Epithelial cell of proximal tubule (primary cell): Measurements from ENCODE around the gene MCC. TPM values are rescaled to one million over a fixed set of nuclear protein-coding genes. Genes with fewer than 3 reads are reported as not detected.

Experiments
- DNase-seq: peaks from one replicate; pipeline ENCODE4 v3.0.0-alpha.2; 2011; ENCODE audit warnings: low read depth
- H3K4me3 ChIP-seq: 2 replicates; pipeline ENCODE4 v1.5.1; 2011; ENCODE audit warnings: low read depth, mild to moderate bottlenecking, low read length
- total RNA-seq: library from RNA; depleted of rRNA; stranded (reverse); fragments of >200 nt; gene quantifications from 2 replicates; pipeline ENCODE4 v1.2.3, GENCODE V29; 2015
- TF ChIP-seq, protein P1 (sequence below): conservative IDR thresholded peaks from 2 replicates; pipeline ENCODE4 v1.5.1; 2012; ENCODE audit warnings: low read depth, mild to moderate bottlenecking, low read length

The MCC gene
- total RNA-seq, 1 donor from 2014 or later: 6.3 TPM

DNA sequence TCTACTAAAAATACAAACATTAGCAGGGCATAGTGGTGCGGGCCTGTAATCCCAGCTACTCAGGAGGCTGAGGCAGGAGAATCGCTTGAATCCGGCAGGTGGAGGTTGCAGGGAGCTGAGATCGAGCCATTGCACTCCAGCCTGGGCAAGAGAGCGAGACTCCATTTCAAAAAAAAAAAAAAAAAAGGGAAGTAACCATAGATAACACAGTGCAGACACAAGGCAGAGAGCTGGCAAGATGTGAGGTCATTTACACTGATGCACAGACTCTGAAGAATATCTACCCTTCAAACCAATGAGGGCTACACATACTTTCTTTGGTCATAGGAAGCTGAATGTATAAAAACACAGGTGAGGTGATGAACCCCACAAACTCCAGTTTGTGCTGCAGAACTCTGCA is 379.8 kb downstream of the MCC start:
- no peak overlapping the region for H3K4me3 ChIP-seq
- TF ChIP-seq, protein P1, sequence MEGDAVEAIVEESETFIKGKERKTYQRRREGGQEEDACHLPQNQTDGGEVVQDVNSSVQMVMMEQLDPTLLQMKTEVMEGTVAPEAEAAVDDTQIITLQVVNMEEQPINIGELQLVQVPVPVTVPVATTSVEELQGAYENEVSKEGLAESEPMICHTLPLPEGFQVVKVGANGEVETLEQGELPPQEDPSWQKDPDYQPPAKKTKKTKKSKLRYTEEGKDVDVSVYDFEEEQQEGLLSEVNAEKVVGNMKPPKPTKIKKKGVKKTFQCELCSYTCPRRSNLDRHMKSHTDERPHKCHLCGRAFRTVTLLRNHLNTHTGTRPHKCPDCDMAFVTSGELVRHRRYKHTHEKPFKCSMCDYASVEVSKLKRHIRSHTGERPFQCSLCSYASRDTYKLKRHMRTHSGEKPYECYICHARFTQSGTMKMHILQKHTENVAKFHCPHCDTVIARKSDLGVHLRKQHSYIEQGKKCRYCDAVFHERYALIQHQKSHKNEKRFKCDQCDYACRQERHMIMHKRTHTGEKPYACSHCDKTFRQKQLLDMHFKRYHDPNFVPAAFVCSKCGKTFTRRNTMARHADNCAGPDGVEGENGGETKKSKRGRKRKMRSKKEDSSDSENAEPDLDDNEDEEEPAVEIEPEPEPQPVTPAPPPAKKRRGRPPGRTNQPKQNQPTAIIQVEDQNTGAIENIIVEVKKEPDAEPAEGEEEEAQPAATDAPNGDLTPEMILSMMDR: no peak
- DNase-seq: no peak

DNA sequence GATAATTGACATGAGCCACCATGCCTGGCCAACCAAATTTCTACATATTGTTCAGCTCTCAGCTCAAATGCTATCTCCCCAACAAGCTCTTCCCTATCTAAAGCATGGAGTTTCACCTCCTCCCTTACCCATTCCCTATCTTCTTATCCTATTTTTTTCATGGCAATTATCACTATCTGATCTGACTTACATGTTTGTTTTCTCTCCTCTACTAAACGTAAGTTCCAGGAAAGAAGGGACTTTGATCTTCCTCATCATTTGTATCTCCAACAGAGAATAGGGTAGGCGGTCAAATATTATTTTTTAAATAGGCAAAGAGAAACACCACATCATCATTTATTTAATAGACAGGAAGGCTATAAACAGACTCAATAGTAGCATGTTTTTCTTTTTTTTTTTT is 381.4 kb downstream of the MCC start:
- DNase-seq: no peak
- H3K4me3 ChIP-seq: no peak overlapping the region
- TF ChIP-seq, protein P1: no peak

DNA sequence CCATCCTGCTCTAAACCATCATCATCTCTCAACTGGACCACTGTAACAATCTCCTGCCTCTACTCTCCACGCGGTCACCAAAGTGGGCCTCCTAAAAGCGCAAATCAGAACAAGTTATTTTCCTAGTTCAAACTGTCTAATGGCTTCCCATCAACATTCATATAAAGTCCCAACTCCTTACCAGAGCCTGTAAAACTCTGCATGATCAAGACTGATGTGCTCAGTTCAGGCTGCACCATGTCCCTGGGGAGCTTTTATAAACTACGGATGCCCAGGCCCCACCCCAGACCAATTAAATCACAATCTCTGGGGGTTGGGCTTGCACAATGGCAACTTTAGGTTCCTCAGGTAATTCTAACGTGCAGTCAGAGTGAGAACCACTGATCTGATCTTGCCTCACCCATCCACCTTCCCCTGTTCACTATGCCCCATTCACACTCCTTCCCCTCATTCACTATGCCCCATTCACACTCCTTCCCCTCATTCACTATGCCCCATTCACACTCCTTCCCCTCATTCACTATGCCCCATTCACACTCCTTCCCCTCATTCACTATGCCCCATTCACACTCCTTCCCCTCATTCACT is 382.5 kb downstream of the MCC start:
- no peak overlapping the region for H3K4me3 ChIP-seq
- no peak for DNase-seq
- TF ChIP-seq, protein P1: no peak

DNA sequence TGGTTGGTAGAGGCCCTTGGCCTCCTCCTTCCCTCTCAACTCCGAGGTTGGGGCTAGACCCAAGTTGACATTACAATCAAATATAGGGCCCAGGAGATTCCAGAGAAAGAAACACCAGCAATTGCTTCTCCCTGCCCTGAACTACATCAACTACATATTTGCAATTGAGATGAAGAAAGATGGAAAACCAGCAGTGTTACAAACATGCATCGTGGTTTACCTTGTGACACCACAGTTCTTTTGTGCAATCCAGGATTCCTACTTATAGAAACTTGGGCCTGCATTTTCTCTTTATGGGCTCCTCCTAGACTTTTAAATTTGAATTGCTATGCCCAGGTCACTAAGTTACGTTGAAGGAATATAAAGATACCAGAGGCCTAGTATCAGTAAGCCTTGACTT is 384.9 kb downstream of the MCC start:
- DNase-seq: no peak
- TF ChIP-seq, protein P1: no peak
- no peak overlapping the region for H3K4me3 ChIP-seq

DNA sequence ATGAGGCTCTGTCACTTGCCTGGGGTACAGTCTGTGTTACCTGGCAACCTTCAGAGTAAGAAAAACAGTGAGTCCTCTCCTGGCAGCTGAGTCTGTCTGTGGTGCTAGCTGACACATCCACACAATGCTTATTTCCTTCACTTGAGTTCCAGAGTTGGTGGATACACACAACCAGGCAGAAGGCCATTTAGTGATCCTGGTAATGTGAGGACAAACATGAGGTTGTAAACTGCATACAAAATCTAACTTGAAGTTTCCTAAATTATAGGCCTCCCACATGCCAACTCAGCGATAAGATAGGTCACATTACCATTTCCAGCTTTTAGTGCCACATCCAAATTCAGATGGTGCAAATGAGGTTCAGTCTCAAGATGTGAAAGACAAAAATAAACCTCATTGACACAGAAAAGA is 386.1 kb downstream of the MCC start:
- no peak overlapping the region for H3K4me3 ChIP-seq
- TF ChIP-seq, protein P1: no peak
- no peak for DNase-seq

DNA sequence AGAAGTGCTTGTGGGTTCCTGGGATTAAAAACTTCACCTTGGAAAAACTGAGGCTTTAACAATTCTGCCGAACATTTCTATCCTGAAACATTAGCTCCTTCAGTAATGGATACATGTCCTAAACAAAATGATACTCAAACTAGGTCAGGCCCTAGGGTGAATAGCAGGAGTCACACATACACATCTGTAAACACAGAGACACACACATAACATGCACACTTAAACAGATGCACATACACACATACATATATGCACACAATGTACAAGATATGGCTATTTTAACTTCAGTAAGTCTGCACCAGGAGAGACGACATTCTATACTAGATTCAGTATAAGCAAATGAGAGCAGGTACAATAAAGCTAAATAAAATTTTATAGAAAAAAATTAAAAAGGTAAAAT is 387.3 kb downstream of the MCC start:
- TF ChIP-seq, protein P1: no peak
- DNase-seq: no peak
- no peak overlapping the region for H3K4me3 ChIP-seq

DNA sequence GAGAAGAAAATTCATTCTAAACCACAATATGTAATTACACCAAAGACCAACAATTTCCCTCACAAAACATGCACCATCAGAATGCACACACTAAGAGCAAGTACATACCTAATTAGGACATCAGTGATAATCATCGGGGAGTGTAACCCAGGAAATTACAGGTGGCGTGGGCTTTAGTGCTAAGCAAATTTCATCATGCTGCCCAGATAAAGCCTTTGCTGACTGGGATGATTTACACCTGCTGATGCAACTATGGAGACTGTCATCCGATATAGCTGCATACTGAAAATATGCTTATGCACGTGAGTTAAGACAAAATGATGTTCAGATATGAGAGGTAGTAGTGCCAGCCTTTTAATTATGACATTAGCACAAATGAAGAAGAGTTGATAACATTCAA is 388.4 kb downstream of the MCC start:
- no peak overlapping the region for H3K4me3 ChIP-seq
- TF ChIP-seq, protein P1: no peak
- no peak for DNase-seq
